Ishikawa (cell line): ENCODE measurements around the gene FAM83F.

Source experiments
- TF ChIP-seq, protein P1 (sequence below): IDR thresholded peaks from 2 replicates; pipeline ENCODE4 v1.6.1; 2012; ENCODE audit warnings: low read depth, mild to moderate bottlenecking
- TF ChIP-seq, protein P2 (sequence below): IDR thresholded peaks from 2 replicates; pipeline ENCODE4 v1.6.1; 2012

- TF ChIP-seq, protein P1, sequence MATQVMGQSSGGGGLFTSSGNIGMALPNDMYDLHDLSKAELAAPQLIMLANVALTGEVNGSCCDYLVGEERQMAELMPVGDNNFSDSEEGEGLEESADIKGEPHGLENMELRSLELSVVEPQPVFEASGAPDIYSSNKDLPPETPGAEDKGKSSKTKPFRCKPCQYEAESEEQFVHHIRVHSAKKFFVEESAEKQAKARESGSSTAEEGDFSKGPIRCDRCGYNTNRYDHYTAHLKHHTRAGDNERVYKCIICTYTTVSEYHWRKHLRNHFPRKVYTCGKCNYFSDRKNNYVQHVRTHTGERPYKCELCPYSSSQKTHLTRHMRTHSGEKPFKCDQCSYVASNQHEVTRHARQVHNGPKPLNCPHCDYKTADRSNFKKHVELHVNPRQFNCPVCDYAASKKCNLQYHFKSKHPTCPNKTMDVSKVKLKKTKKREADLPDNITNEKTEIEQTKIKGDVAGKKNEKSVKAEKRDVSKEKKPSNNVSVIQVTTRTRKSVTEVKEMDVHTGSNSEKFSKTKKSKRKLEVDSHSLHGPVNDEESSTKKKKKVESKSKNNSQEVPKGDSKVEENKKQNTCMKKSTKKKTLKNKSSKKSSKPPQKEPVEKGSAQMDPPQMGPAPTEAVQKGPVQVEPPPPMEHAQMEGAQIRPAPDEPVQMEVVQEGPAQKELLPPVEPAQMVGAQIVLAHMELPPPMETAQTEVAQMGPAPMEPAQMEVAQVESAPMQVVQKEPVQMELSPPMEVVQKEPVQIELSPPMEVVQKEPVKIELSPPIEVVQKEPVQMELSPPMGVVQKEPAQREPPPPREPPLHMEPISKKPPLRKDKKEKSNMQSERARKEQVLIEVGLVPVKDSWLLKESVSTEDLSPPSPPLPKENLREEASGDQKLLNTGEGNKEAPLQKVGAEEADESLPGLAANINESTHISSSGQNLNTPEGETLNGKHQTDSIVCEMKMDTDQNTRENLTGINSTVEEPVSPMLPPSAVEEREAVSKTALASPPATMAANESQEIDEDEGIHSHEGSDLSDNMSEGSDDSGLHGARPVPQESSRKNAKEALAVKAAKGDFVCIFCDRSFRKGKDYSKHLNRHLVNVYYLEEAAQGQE = no peak
- TF ChIP-seq, protein P2, sequence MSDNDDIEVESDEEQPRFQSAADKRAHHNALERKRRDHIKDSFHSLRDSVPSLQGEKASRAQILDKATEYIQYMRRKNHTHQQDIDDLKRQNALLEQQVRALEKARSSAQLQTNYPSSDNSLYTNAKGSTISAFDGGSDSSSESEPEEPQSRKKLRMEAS = no peak
Observed at GRCh38 chr22:40057652-40058051, 62.9 kb downstream of the FAM83F start.
